Measurements from ENCODE around the gene COL5A2. TPM values are rescaled to one million over a fixed set of nuclear protein-coding genes. Genes with fewer than 3 reads are reported as not detected.

The COL5A2 gene
- total RNA-seq, 1 donor from 2014 or later, result 459 TPM

- Mint-ChIP-seq H3K27ac (peak overlapping the region; percentile 89), H3K27me3 (ENCODE audit: low read depth) (no peaks in the 10 kb centered on the region), H3K4me1 (peaks cover 35% of the 10 kb centered on the region), H3K36me3 (no peaks in the 10 kb centered on the region), H3K4me3 (no peak overlapping the region), H3K9me3 (no peaks in the 10 kb centered on the region)
- TF ChIP-seq CTCF (IDR thresholded peaks at IDR 0.05; ENCODE audit: unreplicated experiment), result no peak
- no peak for DNase-seq (ENCODE audit: low spot score in 2 of 2, unreplicated experiment in 2 of 2)
These were observed 157.1 kb downstream of the COL5A2 start for GRCh38 chr2:189022492-189022891.

GRCh38 chr2:189022053-189022481, 157.5 kb downstream of the COL5A2 start:
- peaks cover 35% of the 10 kb centered on the region for H3K4me1 Mint-ChIP-seq
- H3K4me3 Mint-ChIP-seq, result no peak overlapping the region
- H3K9me3 Mint-ChIP-seq, result no peaks in the 10 kb centered on the region

GRCh38 chr2:189020179-189020578, 159.4 kb downstream of the COL5A2 start:
- Mint-ChIP-seq H3K4me1 (peaks cover 43% of the 10 kb centered on the region), H3K27me3 (ENCODE audit: low read depth) (no peaks in the 10 kb centered on the region), H3K27ac (peak overlapping the region; percentile 71), H3K4me3 (no peak overlapping the region), H3K9me3 (no peaks in the 10 kb centered on the region), H3K36me3 (no peaks in the 10 kb centered on the region)
- TF ChIP-seq CTCF (IDR thresholded peaks at IDR 0.05; ENCODE audit: unreplicated experiment), result no peak
- DNase-seq (ENCODE audit: low spot score in 2 of 2, unreplicated experiment in 2 of 2), result no peak

More at GRCh38 chr2:189022053-189022481, 157.5 kb downstream of the COL5A2 start:
- peak overlapping the region; percentile 89 for H3K27ac Mint-ChIP-seq
- no peak for TF ChIP-seq CTCF (IDR thresholded peaks at IDR 0.05; ENCODE audit: unreplicated experiment)
- no peak for DNase-seq (ENCODE audit: low spot score in 2 of 2, unreplicated experiment in 2 of 2)
- no peaks in the 10 kb centered on the region for H3K27me3 Mint-ChIP-seq (ENCODE audit: low read depth)
- no peaks in the 10 kb centered on the region for H3K36me3 Mint-ChIP-seq

DNA sequence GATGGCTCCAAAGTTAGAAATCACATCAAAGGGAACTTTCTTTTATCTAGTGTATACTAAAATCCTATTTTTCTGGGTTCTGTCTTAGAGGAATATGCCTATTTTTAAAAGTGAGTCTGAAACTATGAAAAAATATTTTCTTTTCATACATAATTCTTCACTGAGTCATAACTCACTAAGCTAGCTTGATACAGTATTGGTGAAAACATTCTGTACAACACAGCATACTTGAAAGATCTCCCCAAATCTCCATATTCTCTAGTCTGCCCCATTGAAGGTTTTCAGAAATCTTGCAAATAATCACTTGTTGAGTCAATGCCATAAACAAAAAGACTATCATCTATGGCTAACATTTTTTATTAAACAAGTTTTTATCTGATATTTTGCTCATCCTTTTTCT, 160.9 kb downstream of the COL5A2 start:
- H3K27me3 Mint-ChIP-seq (ENCODE audit: low read depth), result no peaks in the 10 kb centered on the region
- no peak overlapping the region for H3K4me3 Mint-ChIP-seq
- peak overlapping the region; percentile 71 for H3K27ac Mint-ChIP-seq
- TF ChIP-seq CTCF (IDR thresholded peaks at IDR 0.05; ENCODE audit: unreplicated experiment), result no peak
- peaks cover 49% of the 10 kb centered on the region for H3K4me1 Mint-ChIP-seq
- no peaks in the 10 kb centered on the region for H3K9me3 Mint-ChIP-seq
- DNase-seq (ENCODE audit: low spot score in 2 of 2, unreplicated experiment in 2 of 2), result no peak
- H3K36me3 Mint-ChIP-seq, result no peaks in the 10 kb centered on the region

- Mint-ChIP-seq H3K4me1 (peaks cover 48% of the 10 kb centered on the region), H3K36me3 (peaks cover 15% of the 10 kb centered on the region), H3K27me3 (ENCODE audit: low read depth) (no peaks in the 10 kb centered on the region), H3K27ac (peak overlapping the region; percentile 94), H3K9me3 (no peaks in the 10 kb centered on the region), H3K4me3 (no peak overlapping the region)
- no peak for TF ChIP-seq CTCF (IDR thresholded peaks at IDR 0.05; ENCODE audit: unreplicated experiment)
- DNase-seq (ENCODE audit: low spot score in 2 of 2, unreplicated experiment in 2 of 2), result no peak
These were observed 163.2 kb downstream of the COL5A2 start for GRCh38 chr2:189016311-189016861.

- peaks cover 23% of the 10 kb centered on the region for H3K36me3 Mint-ChIP-seq
- TF ChIP-seq CTCF (IDR thresholded peaks at IDR 0.05; ENCODE audit: unreplicated experiment), result no peak
- peaks cover 53% of the 10 kb centered on the region for H3K4me1 Mint-ChIP-seq
- no peak overlapping the region for H3K4me3 Mint-ChIP-seq
- H3K27ac Mint-ChIP-seq, result peak overlapping the region; percentile 94
- H3K27me3 Mint-ChIP-seq (ENCODE audit: low read depth), result no peaks in the 10 kb centered on the region
- H3K9me3 Mint-ChIP-seq, result no peaks in the 10 kb centered on the region
- DNase-seq (ENCODE audit: low spot score in 2 of 2, unreplicated experiment in 2 of 2), result no peak
These were observed 164.2 kb downstream of the COL5A2 start for GRCh38 chr2:189015359-189015758.

Data from mesothelial cell of epicardium (in vitro differentiated cells).